Spleen (tissue), 11 donors: ENCODE results near the gene SPACDR. TPM values are rescaled to one million over a fixed set of nuclear protein-coding genes. Genes with fewer than 3 reads are reported as not detected.

Experiments used
- DNase-seq: peaks from one replicate; pipeline ENCODE4 v3.0.0-alpha.2; 2020
- H3K27ac ChIP-seq, 8 donors: fragments of 200-600 bp; sonication (generic) in 7 of 8; 1 replicate in 4 of 8; 2 replicates in 4 of 8; pipeline versions ENCODE4 v1.5.0 to v1.8.0; 2016 to 2021; ENCODE audit warnings: inconsistent platforms in 4 of 8, mild to moderate bottlenecking in 4 of 8, moderate library complexity in 1 of 8
- H3K27me3 ChIP-seq, 7 donors: fragments of 200-600 bp; sonication (generic) in 6 of 7; replicated peaks in 1 of 7; 1 replicate in 4 of 7; 2 replicates in 3 of 7; pipeline versions ENCODE4 v1.5.0 to v1.8.0; 2016 to 2021; ENCODE audit warnings: inconsistent platforms in 3 of 7, mild to moderate bottlenecking in 1 of 7
- H3K36me3 ChIP-seq, 6 donors: fragments of 200-600 bp; sonication (generic) in 5 of 6; 1 replicate in 4 of 6; 2 replicates in 2 of 6; pipeline versions ENCODE4 v1.5.0 to v1.8.0; 2016 to 2021; ENCODE audit warnings: inconsistent platforms in 2 of 6
- H3K4me1 ChIP-seq, 6 donors: fragments of 200-600 bp; sonication (generic) in 5 of 6; 1 replicate in 3 of 6; 2 replicates in 3 of 6; pipeline versions ENCODE4 v1.5.0 to v1.8.0; 2016 to 2021; ENCODE audit warnings: inconsistent platforms in 3 of 6
- H3K4me3 ChIP-seq, 8 donors: fragments of 200-600 bp; sonication (generic) in 7 of 8; 1 replicate in 4 of 8; 2 replicates in 4 of 8; pipeline versions ENCODE4 v1.5.0 to v1.8.0; 2016 to 2021; ENCODE audit warnings: inconsistent platforms in 4 of 8, mild to moderate bottlenecking in 4 of 8, moderate library complexity in 2 of 8
- H3K9me3 ChIP-seq, 8 donors: fragments of 200-600 bp; sonication (generic) in 7 of 8; 1 replicate in 4 of 8; 2 replicates in 4 of 8; pipeline versions ENCODE4 v1.5.0 to v1.8.0; 2016 to 2021; ENCODE audit warnings: inconsistent platforms in 4 of 8
- CTCF ChIP-seq, 11 experiments: fragments of 200-600 bp in 7 of 11; fragments of 450-650 bp in 4 of 11; sonication (generic) in 4 of 11; IDR thresholded peaks in 8 of 11; conservative IDR thresholded peaks in 3 of 11; 1 replicate in 7 of 11; 2 replicates in 4 of 11; pipeline versions ENCODE4 v1.4.0 to v1.8.0; 2016 to 2021; ENCODE audit warnings: antibody characterized with exemption in 11 of 11, inconsistent platforms in 4 of 11, mild to moderate bottlenecking in 1 of 11
- POLR2A ChIP-seq, 3 donors: fragments of 450-650 bp; IDR thresholded peaks; one replicate each; pipeline ENCODE4 v1.5.1; 2017; ENCODE audit warnings: antibody characterized with exemption in 3 of 3, mild to moderate bottlenecking in 1 of 3
- POLR2AphosphoS5 ChIP-seq, 3 donors: sonication (generic); formaldehyde crosslinking; IDR thresholded peaks; one replicate each; pipeline ENCODE4 v1.5.1; 2017; ENCODE audit warnings: antibody characterized with exemption in 3 of 3
- WGBS, 5 donors: extraction: QIAGEN DNeasy Blood & Tissue Kit in 3 of 5; methylation state at CpG; one replicate each; pipeline versions ENCODE4 v1.1.5 to v1.1.7; 2013 to 2018; 5-methylcytosine and 5-hydroxymethylcytosine counted together
- intact Hi-C: fragments of 100-400 bp; cut with DNase I; formaldehyde crosslinking; loops from one replicate; pipeline ENCODE4 v1.15.0; 2023; ENCODE audit warnings: low total_unique reads
- polyA plus RNA-seq, 3 donors: library from polyadenylated mRNA; stranded (reverse); fragments of 200-250 nt; gene quantifications; one replicate each; pipeline ENCODE4 v1.2.1, GENCODE V29; 2013
- total RNA-seq, 7 donors: library from RNA; depleted of rRNA in 3 of 7; stranded (reverse); fragments of >200 nt in 3 of 7; fragmentation: NEBNext Ultra II Directional in 4 of 7; extraction: Animal tissue kit (Norgen Biotek cat#: 25700) in 4 of 7; gene quantifications; one replicate each; pipeline versions ENCODE4 v1.1.0 to v1.2.1, GENCODE V29; 2016 to 2021
- donor health status: healthy with polysubstance abuse.
- donor health status: DM: no; HTN: no; CAD: no; lungs with moderate emphysema.
- donor health status: DM: no; HTN: no; CAD: no.
- donor health status: Bipolar disorder and iron deficiency.
- donor health status: healthy.
- donor health status: DM: no; HTN: no; CAD: no.
- donor health status: DM: yes; HTN: yes; CAD: no.

The SPACDR gene
- total and polyA plus RNA-seq, 10 donors = 0.65 to 4.6 (median 1.7) TPM; not detected in 2

- no peak for DNase-seq
- H3K27ac ChIP-seq = no peak overlapping the region
- 77 to 88% (median 87%) methylated on average over 6 of the region's 6 CpGs for WGBS, 5 donors
- no peak for TF ChIP-seq POLR2A (IDR thresholded peaks at IDR 0.05)
- no peak for TF ChIP-seq POLR2AphosphoS5 (IDR thresholded peaks at IDR 0.05)
- TF ChIP-seq CTCF (IDR thresholded peaks at IDR 0.05 in 8 of 11, conservative IDR thresholded peaks at IDR 0.05 in 3 of 11) = no peak
- no peaks in the 10 kb centered on the region for H3K36me3 ChIP-seq
- H3K4me1 ChIP-seq = peaks cover 8 to 21% (median 14%) of the 10 kb centered on the region in 6 donors
- intact Hi-C loops = no loop called here
- H3K9me3 ChIP-seq = no peaks in the 10 kb centered on the region
- H3K4me3 ChIP-seq = no peak overlapping the region
- peaks cover 0 to 23% (median 0%) of the 10 kb centered on the region in 7 donors for H3K27me3 ChIP-seq
These were observed 32.4 kb upstream of the SPACDR start for GRCh38 chr7:100496509-100496908.

GRCh38 chr7:100493476-100494264 lies 29.6 kb upstream of the SPACDR start:
- H3K36me3 ChIP-seq = no peaks in the 10 kb centered on the region
- H3K4me3 ChIP-seq = peak overlapping the region; percentile 20 to 70 (median 36)
- H3K27me3 ChIP-seq = peaks cover 0 to 27% (median 0%) of the 10 kb centered on the region in 7 donors
- WGBS, 5 donors = 3 to 6% (median 4%) methylated on average over 25 to 56 of the region's 56 CpGs
- peak; percentile 89 for DNase-seq
- TF ChIP-seq POLR2A (IDR thresholded peaks at IDR 0.05) (no peak), POLR2AphosphoS5 (IDR thresholded peaks at IDR 0.05) (peak in 2 of 3 donors; percentile 68), CTCF (IDR thresholded peaks at IDR 0.05 in 8 of 11, conservative IDR thresholded peaks at IDR 0.05 in 3 of 11) (no peak)
- H3K9me3 ChIP-seq = no peaks in the 10 kb centered on the region
- intact Hi-C loops = no loop called here
- H3K27ac ChIP-seq = peak overlapping the region in 4 of 8 donors; percentile 26 to 67 (median 48)
- peaks cover 8 to 21% (median 14%) of the 10 kb centered on the region in 6 donors for H3K4me1 ChIP-seq

- intact Hi-C loops = no loop called here
- Histone ChIP-seq H3K27ac (peak overlapping the region in 4 of 8 donors; percentile 26 to 67 (median 48)), H3K4me3 (peak overlapping the region in 6 of 8 donors; percentile 20 to 70 (median 44)), H3K9me3 (no peaks in the 10 kb centered on the region), H3K27me3 (peaks cover 0 to 27% (median 0%) of the 10 kb centered on the region in 7 donors), H3K4me1 (peaks cover 8 to 21% (median 14%) of the 10 kb centered on the region in 6 donors), H3K36me3 (no peaks in the 10 kb centered on the region)
- no peak for DNase-seq
- no peak for TF ChIP-seq POLR2AphosphoS5 (IDR thresholded peaks at IDR 0.05)
- TF ChIP-seq POLR2A (IDR thresholded peaks at IDR 0.05) = no peak
- no peak for TF ChIP-seq CTCF (IDR thresholded peaks at IDR 0.05 in 8 of 11, conservative IDR thresholded peaks at IDR 0.05 in 3 of 11)
- 79 to 90% (median 85%) methylated on average over 5 of the region's 5 CpGs for WGBS, 5 donors
These were observed 28.8 kb upstream of the SPACDR start for GRCh38 chr7:100492738-100493475.

- Histone ChIP-seq H3K4me3 (no peak overlapping the region), H3K27me3 (peaks cover 0 to 27% (median 0%) of the 10 kb centered on the region in 7 donors), H3K36me3 (no peaks in the 10 kb centered on the region), H3K9me3 (no peaks in the 10 kb centered on the region), H3K4me1 (peaks cover 8 to 25% (median 14%) of the 10 kb centered on the region in 6 donors), H3K27ac (no peak overlapping the region)
- 92 to 98% (median 97%) methylated on average over 5 of the region's 5 CpGs for WGBS, 5 donors
- no peak for DNase-seq
- TF ChIP-seq POLR2A (IDR thresholded peaks at IDR 0.05) (no peak), CTCF (IDR thresholded peaks at IDR 0.05 in 8 of 11, conservative IDR thresholded peaks at IDR 0.05 in 3 of 11) (no peak), POLR2AphosphoS5 (IDR thresholded peaks at IDR 0.05) (no peak)
- intact Hi-C loops = no loop called here
These were observed 27.1 kb upstream of the SPACDR start for GRCh38 chr7:100491192-100491578.
